Panc1 (cell line): ENCODE results near the gene USH2A. TPM values are rescaled to one million over a fixed set of nuclear protein-coding genes. Genes with fewer than 3 reads are reported as not detected.

Source experiments
- ATAC-seq: fragments of 200-7000 bp; cut with Tn5 transposase; 2 replicates; pipeline ENCODE4 v1.9.1; 2020; ENCODE audit warnings: mild to moderate bottlenecking, moderate library complexity
- BruUV-seq: library from RNA; stranded (reverse); fragments of 400-500 nt; replicated peaks from 2 replicates; lab custom pipeline; 2021; lab: Mats Ljungman, UMichigan
- CTCF ChIA-PET: fragments of 300-600 bp; sonication (Branson Sonifier 250); formaldehyde crosslinking; loops from one replicate; lab custom pipeline; 2022; ENCODE audit warnings: antibody characterized with exemption; lab: Charles Lee
- POLR2A ChIA-PET: fragments of 300-600 bp; sonication (Branson Sonifier 250); formaldehyde crosslinking; loops from one replicate; lab custom pipeline; 2022; ENCODE audit warnings: antibody characterized with exemption; lab: Charles Lee
- DNase-seq: peaks from one replicate; pipeline ENCODE4 v3.0.0-alpha.2; 2010; ENCODE audit warnings: low read depth, low spot score
- H3K27ac ChIP-seq: 2 replicates; pipeline ENCODE4 v1.5.1; 2011; ENCODE audit warnings: mild to moderate bottlenecking, low read length, inconsistent platforms
- H3K27me3 ChIP-seq: fragments of 200-500 bp; sonication (Bioruptor generic); 2 replicates; pipeline ENCODE4 v1.6.0; 2014; ENCODE audit warnings: low read length, inconsistent platforms; ENCODE audit not compliant: control insufficient read depth, insufficient read depth
- H3K36me3 ChIP-seq: fragments of 200-500 bp; sonication (Bioruptor generic); 2 replicates; pipeline ENCODE4 v1.5.1; 2014; ENCODE audit warnings: inconsistent platforms, mild to moderate bottlenecking, low read length, moderate library complexity; ENCODE audit not compliant: control insufficient read depth, insufficient read depth
- H3K4me1 ChIP-seq: 2 replicates; pipeline ENCODE4 v1.5.1; 2011; ENCODE audit warnings: inconsistent platforms, mild to moderate bottlenecking, low read length, moderate library complexity; ENCODE audit not compliant: control insufficient read depth, insufficient read depth
- H3K4me3 ChIP-seq, 2 experiments: 2 replicates each; pipeline ENCODE4 v1.5.1; 2011 to 2012; ENCODE audit warnings: low read depth in 2 of 2, low read length in 2 of 2, mild to moderate bottlenecking in 2 of 2, inconsistent platforms in 1 of 2, moderate library complexity in 1 of 2
- H3K9me3 ChIP-seq: fragments of 200-500 bp; sonication (Bioruptor generic); 2 replicates; pipeline ENCODE4 v1.5.1; 2014; ENCODE audit warnings: low read depth, mild to moderate bottlenecking, inconsistent platforms, low read length, moderate library complexity; ENCODE audit not compliant: control insufficient read depth, insufficient read depth
- POLR2AphosphoS5 ChIP-seq: IDR thresholded peaks from 2 replicates; pipeline ENCODE4 v1.6.1; 2012; ENCODE audit warnings: mild to moderate bottlenecking, low read depth, low read length, moderate library complexity
- SIN3A ChIP-seq: IDR thresholded peaks from 2 replicates; pipeline ENCODE4 v1.6.1; 2012; ENCODE audit warnings: low read depth, mild to moderate bottlenecking, low read length, moderate library complexity, borderline replicate concordance; ENCODE audit not compliant: insufficient read depth
- TCF7L2 ChIP-seq: IDR thresholded peaks from 2 replicates; pipeline ENCODE4 v1.6.1; 2011; ENCODE audit warnings: mild to moderate bottlenecking, low read depth, low read length, inconsistent platforms
- in situ Hi-C: cut with HindIII; loops from 2 replicates; pipeline ENCODE4 v1.10.0; 2016; ENCODE audit warnings: low sequenced_read_pairs, low pct_unique_long_range_greater_than_20kb
- intact Hi-C: fragments of 100-400 bp; cut with micrococcal nuclease; formaldehyde crosslinking; loops from one replicate; pipeline ENCODE4 v1.10.0; 2022; ENCODE audit not compliant: unreplicated experiment
- total RNA-seq: library from RNA; stranded (reverse); gene quantifications from one replicate; pipeline ENCODE4 v1.2.1, GENCODE V29; 2021; ENCODE audit not compliant: unreplicated experiment
- TF ChIP-seq, protein P1 (sequence below): fragments of 450-650 bp; IDR thresholded peaks from 2 replicates; pipeline ENCODE4 v1.5.1; 2017; ENCODE audit warnings: mild to moderate bottlenecking
- TF ChIP-seq, protein P2 (sequence below), 2 experiments: IDR thresholded peaks; 2 replicates each; pipeline ENCODE4 v1.6.1; 2011 to 2012; ENCODE audit warnings: low read depth in 2 of 2, control low read depth in 1 of 2, low read length in 1 of 2, mild to moderate bottlenecking in 1 of 2, moderate library complexity in 1 of 2; ENCODE audit not compliant: insufficient read depth in 1 of 2

USH2A gene
- total RNA-seq, 1 experiment from 2014 or later = not detected

DNA sequence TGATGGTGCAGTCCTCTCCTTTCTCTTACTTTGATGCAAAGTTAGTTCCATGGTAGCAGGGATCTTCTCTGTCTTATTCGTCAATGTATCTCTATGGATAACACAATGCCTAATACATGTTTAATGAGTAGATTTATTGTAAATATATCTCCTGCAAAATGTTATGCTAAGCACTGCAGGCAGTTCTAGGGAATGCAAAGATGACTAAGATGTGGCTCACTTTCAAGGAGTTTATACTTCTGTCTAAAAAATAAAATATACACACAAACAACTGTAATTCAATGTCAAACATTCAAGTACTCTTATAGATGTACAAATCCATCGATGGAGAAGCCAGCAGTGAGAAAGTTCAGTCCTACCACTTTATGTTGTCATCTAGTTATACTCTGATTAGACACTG is 661.8 kb downstream of the USH2A start:
- POLR2A ChIA-PET = no interaction called here
- no peaks in the 10 kb centered on the region for H3K4me1 ChIP-seq
- H3K4me3 ChIP-seq = no peak overlapping the region
- CTCF ChIA-PET = no interaction called here
- ATAC-seq = no peak
- no peak for TF ChIP-seq TCF7L2
- TF ChIP-seq, protein P1, sequence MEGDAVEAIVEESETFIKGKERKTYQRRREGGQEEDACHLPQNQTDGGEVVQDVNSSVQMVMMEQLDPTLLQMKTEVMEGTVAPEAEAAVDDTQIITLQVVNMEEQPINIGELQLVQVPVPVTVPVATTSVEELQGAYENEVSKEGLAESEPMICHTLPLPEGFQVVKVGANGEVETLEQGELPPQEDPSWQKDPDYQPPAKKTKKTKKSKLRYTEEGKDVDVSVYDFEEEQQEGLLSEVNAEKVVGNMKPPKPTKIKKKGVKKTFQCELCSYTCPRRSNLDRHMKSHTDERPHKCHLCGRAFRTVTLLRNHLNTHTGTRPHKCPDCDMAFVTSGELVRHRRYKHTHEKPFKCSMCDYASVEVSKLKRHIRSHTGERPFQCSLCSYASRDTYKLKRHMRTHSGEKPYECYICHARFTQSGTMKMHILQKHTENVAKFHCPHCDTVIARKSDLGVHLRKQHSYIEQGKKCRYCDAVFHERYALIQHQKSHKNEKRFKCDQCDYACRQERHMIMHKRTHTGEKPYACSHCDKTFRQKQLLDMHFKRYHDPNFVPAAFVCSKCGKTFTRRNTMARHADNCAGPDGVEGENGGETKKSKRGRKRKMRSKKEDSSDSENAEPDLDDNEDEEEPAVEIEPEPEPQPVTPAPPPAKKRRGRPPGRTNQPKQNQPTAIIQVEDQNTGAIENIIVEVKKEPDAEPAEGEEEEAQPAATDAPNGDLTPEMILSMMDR = no peak
- TF ChIP-seq SIN3A = no peak
- TF ChIP-seq, protein P2, sequence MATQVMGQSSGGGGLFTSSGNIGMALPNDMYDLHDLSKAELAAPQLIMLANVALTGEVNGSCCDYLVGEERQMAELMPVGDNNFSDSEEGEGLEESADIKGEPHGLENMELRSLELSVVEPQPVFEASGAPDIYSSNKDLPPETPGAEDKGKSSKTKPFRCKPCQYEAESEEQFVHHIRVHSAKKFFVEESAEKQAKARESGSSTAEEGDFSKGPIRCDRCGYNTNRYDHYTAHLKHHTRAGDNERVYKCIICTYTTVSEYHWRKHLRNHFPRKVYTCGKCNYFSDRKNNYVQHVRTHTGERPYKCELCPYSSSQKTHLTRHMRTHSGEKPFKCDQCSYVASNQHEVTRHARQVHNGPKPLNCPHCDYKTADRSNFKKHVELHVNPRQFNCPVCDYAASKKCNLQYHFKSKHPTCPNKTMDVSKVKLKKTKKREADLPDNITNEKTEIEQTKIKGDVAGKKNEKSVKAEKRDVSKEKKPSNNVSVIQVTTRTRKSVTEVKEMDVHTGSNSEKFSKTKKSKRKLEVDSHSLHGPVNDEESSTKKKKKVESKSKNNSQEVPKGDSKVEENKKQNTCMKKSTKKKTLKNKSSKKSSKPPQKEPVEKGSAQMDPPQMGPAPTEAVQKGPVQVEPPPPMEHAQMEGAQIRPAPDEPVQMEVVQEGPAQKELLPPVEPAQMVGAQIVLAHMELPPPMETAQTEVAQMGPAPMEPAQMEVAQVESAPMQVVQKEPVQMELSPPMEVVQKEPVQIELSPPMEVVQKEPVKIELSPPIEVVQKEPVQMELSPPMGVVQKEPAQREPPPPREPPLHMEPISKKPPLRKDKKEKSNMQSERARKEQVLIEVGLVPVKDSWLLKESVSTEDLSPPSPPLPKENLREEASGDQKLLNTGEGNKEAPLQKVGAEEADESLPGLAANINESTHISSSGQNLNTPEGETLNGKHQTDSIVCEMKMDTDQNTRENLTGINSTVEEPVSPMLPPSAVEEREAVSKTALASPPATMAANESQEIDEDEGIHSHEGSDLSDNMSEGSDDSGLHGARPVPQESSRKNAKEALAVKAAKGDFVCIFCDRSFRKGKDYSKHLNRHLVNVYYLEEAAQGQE (IDR thresholded peaks at IDR 0.05; ENCODE audit: insufficient read depth in 1 of 2, low read depth in 2 of 2, low read length in 1 of 2) = no peak
- in situ Hi-C loops (no loop called here), intact Hi-C loops (no loop called here)
- DNase-seq = no peak
- no peaks in the 10 kb centered on the region; the same call in 1 of the 2 replicates for H3K27me3 ChIP-seq
- no peaks in the 10 kb centered on the region for H3K9me3 ChIP-seq
- H3K27ac ChIP-seq = no peak overlapping the region
- H3K36me3 ChIP-seq = no peaks in the 10 kb centered on the region
- BruUV-seq = no TSS peak

DNA sequence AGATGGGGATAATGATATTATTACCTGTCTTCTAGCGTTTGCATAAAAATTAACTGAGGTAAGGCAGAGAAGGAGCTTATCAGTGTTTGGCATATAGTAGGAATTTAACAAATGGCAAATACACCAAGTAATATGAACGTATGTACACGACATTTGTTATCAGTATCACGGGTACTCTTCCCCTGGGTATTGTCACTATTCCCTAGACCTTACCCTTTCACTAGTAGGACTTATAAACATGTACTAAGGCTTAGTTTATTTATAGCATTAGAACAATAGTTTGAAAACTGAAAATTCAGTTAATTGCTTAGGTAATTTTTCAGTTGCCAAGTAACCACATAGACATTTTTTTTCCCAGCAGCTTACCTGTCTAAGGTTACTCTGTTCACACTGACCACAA is 669.1 kb downstream of the USH2A start:
- CTCF ChIA-PET = no interaction called here
- no peaks in the 10 kb centered on the region for H3K27me3 ChIP-seq
- H3K36me3 ChIP-seq = no peaks in the 10 kb centered on the region
- in situ Hi-C loops = no loop called here
- ATAC-seq (no peak), DNase-seq (no peak)
- POLR2A ChIA-PET = no interaction called here
- no peak overlapping the region for H3K27ac ChIP-seq
- H3K4me1 ChIP-seq = no peaks in the 10 kb centered on the region
- no peaks in the 10 kb centered on the region for H3K9me3 ChIP-seq
- intact Hi-C loops = no loop called here
- no TSS peak for BruUV-seq
- no peak overlapping the region for H3K4me3 ChIP-seq
- TF ChIP-seq, protein P1 = no peak
- TF ChIP-seq TCF7L2 (no peak), SIN3A (no peak), POLR2AphosphoS5 (no peak)
- TF ChIP-seq, protein P2 (IDR thresholded peaks at IDR 0.05; ENCODE audit: insufficient read depth in 1 of 2, low read depth in 2 of 2, low read length in 1 of 2) = no peak
